ENCODE measurements around the gene OSBPL10. TPM values are rescaled to one million over a fixed set of nuclear protein-coding genes. Genes with fewer than 3 reads are reported as not detected.

OSBPL10 gene
- total RNA-seq, 1 donor from 2014 or later, result 18.9 TPM

DNA sequence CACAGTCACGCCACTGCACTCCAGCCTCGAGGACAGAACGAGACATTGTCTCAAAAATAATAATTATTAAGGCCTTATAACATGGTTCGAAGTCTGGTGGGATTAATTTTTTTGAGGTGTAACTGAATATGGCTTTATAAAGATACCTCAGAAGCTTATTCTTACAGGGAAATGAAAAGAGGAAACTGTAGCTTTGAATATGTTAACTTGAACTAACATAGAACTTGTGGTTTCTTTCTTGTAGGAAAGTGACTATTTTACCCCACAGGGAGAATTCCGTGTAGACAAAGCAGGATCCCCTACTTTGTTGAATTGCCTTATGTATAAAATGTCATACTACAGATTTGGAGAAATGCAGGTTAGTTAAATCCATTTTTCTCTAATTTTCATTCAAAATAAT is 352.0 kb downstream of the OSBPL10 start:
- no peak for DNase-seq (ENCODE audit: low spot score)

GRCh38 chr3:31625358-31625757 is 355.7 kb downstream of the OSBPL10 start:
- DNase-seq (ENCODE audit: low spot score), result no peak

DNA sequence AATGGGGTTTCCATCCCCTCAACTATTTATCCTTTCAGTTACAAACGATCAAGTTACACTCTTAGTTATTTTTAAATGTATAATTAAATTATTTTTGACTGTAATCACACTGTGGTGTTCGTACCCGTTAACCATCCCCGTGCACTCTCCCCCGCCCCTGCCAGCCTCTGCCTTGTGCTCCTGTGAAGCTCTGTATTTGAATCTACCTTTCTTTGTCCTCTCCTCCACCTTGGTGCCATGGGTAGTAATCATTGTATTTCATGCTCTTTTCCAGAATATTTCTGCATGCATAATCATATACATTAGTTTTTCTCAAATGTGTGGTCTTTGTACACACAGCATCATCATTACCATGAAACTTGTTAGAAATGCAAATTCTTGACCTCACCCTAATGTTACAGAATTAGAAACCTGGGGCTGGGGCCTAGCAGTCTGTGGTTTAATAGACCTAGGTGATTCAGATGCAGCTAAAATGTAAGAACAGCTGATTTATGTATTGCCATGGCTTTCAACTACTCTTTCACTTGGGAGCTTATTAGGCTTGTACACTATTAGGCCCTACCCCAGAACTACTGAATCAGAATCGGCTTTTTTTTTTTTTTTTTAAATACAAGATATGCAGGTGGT is 356.9 kb downstream of the OSBPL10 start:
- DNase-seq (ENCODE audit: low spot score), result no peak

GRCh38 chr3:31622636-31623288 is 358.3 kb downstream of the OSBPL10 start:
- no peak for DNase-seq (ENCODE audit: low spot score)

DNA sequence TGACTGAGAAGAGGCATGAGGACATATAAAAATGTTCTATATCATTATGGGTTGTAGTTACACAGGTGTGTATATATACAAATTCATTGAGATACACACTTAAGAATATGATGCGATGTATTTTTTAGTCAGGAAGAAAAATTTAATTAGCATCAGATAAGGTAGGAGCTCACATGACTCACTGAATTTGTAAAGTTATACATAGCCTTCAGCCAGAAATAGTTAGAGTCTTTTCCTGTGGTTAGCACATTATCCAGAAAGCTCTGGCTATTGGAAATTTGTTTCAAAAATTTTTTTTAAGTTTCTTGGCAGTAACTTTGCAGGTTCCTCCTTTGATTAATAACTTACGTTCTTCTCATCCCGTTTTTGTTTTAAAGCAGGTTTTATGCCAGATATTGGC is 359.7 kb downstream of the OSBPL10 start:
- no peak for DNase-seq (ENCODE audit: low spot score)

DNA sequence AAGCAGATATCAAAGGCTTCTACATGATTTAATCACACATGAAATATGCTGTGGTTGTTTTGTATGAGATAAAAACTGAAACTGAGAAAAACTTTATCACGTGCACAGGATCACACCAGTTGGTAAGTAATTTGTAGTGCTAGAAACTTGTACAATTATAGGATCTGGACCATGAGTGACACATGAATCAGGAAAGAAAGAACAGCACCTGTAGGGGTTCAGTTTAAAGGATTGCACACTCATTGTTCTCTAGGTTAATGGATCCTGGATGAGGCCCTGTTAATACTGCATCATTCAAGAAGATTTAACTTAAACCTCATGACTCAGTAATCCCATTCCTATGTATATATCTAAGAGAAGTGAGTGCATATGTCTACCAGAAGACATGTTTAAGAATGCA is 360.4 kb downstream of the OSBPL10 start:
- no peak for DNase-seq (ENCODE audit: low spot score)

DNA sequence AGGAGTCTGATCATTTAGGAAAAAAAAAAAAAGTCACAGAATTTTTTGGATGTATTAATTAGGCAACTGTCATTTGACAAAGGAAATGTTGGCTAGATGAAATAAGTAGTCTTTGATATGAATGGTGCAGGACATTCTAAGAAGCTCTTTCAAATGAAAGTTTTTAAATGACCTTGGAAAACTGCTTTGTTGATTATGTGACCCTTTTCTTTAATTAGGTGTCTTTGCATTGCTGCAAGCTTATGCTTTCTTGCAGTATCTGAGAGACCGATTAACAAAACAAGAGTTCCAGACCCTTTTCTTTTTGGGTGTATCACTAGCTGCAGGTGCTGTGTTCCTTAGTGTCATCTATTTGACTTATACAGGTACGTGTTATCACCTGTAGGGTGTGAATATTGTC is 364.4 kb downstream of the OSBPL10 start:
- no peak for DNase-seq (ENCODE audit: low spot score)

- DNase-seq (ENCODE audit: low spot score), result no peak
Measured at GRCh38 chr3:31615071-31615875, 365.8 kb downstream of the OSBPL10 start.

GRCh38 chr3:31614162-31614921 is 366.7 kb downstream of the OSBPL10 start:
- no peak for DNase-seq (ENCODE audit: low spot score)

DNA sequence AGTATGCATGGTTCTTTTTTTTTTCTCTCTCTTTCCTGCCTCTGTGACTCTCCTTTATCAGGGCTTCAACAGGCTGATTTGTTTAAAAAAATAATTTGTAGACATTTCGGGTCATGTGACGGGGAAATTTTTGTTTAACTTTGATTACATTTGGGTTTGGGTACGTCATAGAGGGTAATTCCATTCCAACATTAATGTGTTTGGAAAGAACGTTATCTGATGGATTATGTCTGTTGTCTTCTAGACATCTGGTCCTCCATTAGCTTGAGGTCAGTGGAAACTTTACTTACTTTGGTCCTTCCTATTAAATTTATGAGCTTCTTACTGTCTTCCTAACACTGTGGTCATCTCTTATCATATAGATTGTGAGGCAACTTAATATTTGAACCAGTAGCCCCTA is 367.4 kb downstream of the OSBPL10 start:
- no peak for DNase-seq (ENCODE audit: low spot score)

DNA sequence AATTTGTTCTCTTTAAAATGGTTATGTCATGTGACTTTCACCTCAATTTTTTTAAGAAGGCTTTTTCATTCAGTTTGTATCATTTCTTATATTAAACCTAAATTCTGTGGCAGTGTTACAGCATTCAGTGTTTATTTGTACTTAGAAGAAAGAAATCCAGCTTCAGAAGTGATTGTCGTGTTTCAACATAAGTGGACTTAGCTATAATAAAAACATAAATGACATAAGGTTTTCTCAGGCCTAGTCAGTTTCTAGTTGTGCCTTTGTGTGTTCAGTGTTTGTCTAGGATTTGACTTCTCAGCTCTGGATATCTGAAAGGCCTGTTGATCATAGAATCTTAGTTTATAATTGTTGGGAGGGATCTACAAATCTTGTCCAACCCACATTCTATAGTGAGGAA is 367.9 kb downstream of the OSBPL10 start:
- no peak for DNase-seq (ENCODE audit: low spot score)

Other genes starting within 250 kb of the OSBPL10 start
- 0.45 TPM for gene ZNF860, start 488 bp upstream of the OSBPL10 start, total RNA-seq
- gene GPD1L, start 125.4 kb upstream of the OSBPL10 start, total RNA-seq, result 51.7 TPM